ENCODE measurements around the gene SPECC1L. TPM values are rescaled to one million over a fixed set of nuclear protein-coding genes. Genes with fewer than 3 reads are reported as not detected.
"Not testable (repeated sequence)": the region's sequence is repeated elsewhere in the genome, so short reads cannot be mapped to it uniquely, and the experiment has no call there.

The SPECC1L gene
- polyA plus RNA-seq, 4 donors, result 6.0 to 29.9 (median 9.9) TPM

DNA sequence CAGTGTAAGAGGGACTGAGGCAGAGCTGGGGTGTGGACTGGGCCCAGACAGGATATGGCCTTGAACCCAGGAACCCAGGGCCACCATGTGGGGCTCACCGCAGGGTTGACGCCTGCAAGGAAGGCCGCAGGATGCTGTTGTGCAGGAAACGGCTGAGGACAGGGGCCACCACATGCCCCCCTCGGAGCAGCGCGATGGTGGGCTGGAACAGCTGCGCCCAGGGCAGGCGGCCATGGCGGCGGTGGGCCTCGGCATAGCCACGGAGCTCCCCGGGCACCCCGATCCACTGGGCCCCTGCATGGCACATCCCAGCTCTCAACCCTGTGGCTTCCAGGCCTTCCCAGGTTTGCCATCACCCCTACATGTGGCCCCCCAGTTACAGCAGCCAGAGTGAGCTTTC is 37.9 kb upstream of the SPECC1L start:
- WGBS, 3 donors, result 94 to 98% (median 97%) methylated on average over 15 of the region's 15 CpGs
- FAIRE-seq, result no peak
- H3K36me3 ChIP-seq (ENCODE audit: control insufficient read depth in 3 of 3, insufficient read depth in 2 of 3, low read depth in 1 of 3, low read length in 3 of 3), result no peaks in the 10 kb centered on the region

DNA sequence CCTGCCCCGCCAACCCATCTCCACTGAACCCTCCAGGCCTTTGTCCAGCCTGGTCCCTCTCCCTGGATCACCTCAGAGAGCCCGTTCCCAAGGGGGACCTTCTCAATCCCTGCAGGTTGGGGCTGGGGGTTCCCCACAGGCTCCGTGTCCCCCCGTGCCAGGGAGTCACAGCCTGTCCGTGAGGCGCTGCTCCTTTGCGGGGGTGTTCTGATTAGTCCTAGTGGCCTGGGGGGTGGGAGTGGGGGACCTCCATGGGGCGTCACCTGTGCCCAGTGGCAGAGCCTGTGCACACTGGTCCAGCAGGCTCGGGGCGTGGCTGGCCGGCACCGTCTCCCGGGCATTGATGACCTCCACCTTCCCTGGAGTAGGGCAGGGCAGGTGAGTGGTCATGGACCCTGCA is 37.4 kb upstream of the SPECC1L start:
- Histone ChIP-seq H3K27me3 (ENCODE audit: control insufficient read depth in 3 of 3, insufficient read depth in 3 of 3, low read length in 3 of 3) (no peaks in the 10 kb centered on the region), H3K4me3 (ENCODE audit: low read depth in 1 of 3, low read length in 3 of 3) (no peak overlapping the region), H3K27ac (ENCODE audit: low read depth in 1 of 3, low read length in 2 of 3) (no peak overlapping the region), H3K9me3 (ENCODE audit: control insufficient read depth in 2 of 2, insufficient read depth in 1 of 2, low read depth in 1 of 2, low read length in 1 of 2) (no peaks in the 10 kb centered on the region), H3K4me1 (ENCODE audit: control insufficient read depth in 3 of 3, insufficient read depth in 2 of 3, low read depth in 1 of 3, low read length in 2 of 3) (no peaks in the 10 kb centered on the region), H3K36me3 (ENCODE audit: control insufficient read depth in 3 of 3, insufficient read depth in 2 of 3, low read depth in 1 of 3, low read length in 3 of 3) (no peaks in the 10 kb centered on the region)
- WGBS, 3 donors, result 76 to 92% (median 88%) methylated on average over 13 of the region's 13 CpGs
- FAIRE-seq (no peak), DNase-seq (no peak)

More for the DNA sequence above, 37.9 kb upstream of the SPECC1L start:
- DNase-seq, result no peak
- Histone ChIP-seq H3K4me1 (ENCODE audit: control insufficient read depth in 3 of 3, insufficient read depth in 2 of 3, low read depth in 1 of 3, low read length in 2 of 3) (no peaks in the 10 kb centered on the region), H3K27me3 (ENCODE audit: control insufficient read depth in 3 of 3, insufficient read depth in 3 of 3, low read length in 3 of 3) (no peaks in the 10 kb centered on the region), H3K4me3 (ENCODE audit: low read depth in 1 of 3, low read length in 3 of 3) (no peak overlapping the region), H3K9me3 (ENCODE audit: control insufficient read depth in 2 of 2, insufficient read depth in 1 of 2, low read depth in 1 of 2, low read length in 1 of 2) (no peaks in the 10 kb centered on the region), H3K27ac (ENCODE audit: low read depth in 1 of 3, low read length in 2 of 3) (no peak overlapping the region)

DNA sequence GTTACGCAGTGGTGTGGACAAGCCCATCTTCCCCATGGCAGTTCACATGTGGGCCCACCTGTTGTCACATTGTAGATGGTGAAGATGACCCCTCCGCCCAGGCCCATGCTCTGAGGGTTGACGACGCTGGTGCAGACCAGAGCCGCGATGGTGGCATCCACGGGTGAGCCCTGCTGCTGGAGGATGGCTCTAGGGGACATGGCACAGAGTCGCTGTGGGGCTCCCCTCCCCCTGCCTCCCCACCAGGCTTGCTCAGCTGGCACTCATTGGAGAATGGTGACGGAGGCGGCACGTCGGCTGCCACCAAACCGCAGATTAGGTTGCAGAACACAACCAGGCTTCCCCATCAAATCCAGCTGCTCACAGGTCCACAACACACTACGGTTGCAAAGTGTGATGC is 36.8 kb upstream of the SPECC1L start:
- 89 to 94% (median 94%) methylated on average over 14 of the region's 14 CpGs for WGBS, 3 donors
- Histone ChIP-seq H3K27me3 (ENCODE audit: control insufficient read depth in 3 of 3, insufficient read depth in 3 of 3, low read length in 3 of 3) (no peaks in the 10 kb centered on the region), H3K4me1 (ENCODE audit: control insufficient read depth in 3 of 3, insufficient read depth in 2 of 3, low read depth in 1 of 3, low read length in 2 of 3) (no peaks in the 10 kb centered on the region), H3K36me3 (ENCODE audit: control insufficient read depth in 3 of 3, insufficient read depth in 2 of 3, low read depth in 1 of 3, low read length in 3 of 3) (no peaks in the 10 kb centered on the region), H3K27ac (ENCODE audit: low read depth in 1 of 3, low read length in 2 of 3) (no peak overlapping the region), H3K9me3 (ENCODE audit: control insufficient read depth in 2 of 2, insufficient read depth in 1 of 2, low read depth in 1 of 2, low read length in 1 of 2) (no peaks in the 10 kb centered on the region), H3K4me3 (ENCODE audit: low read depth in 1 of 3, low read length in 3 of 3) (no peak overlapping the region)
- no peak for DNase-seq
- no peak for FAIRE-seq

DNA sequence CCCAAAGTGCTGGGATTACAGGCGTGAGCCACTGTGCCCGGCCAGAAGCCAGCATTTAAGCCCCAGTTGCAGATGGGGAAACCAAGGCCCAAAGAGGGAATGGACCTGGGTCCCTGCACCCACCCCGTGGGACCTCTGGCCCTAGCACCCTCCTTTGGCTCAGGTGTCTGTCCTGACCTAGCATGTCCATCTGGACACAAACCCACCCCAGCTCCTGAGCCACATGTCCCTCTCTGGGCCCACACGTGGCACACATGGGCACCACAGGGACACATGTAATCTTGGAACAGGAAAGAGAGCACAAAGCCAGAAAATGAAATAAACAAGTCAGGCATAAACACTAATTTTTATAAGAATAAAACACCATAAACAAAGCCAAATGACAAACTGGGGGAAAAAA is 35.3 kb upstream of the SPECC1L start:
- H3K27me3 ChIP-seq (ENCODE audit: control insufficient read depth in 3 of 3, insufficient read depth in 3 of 3, low read length in 3 of 3), result no peaks in the 10 kb centered on the region
- FAIRE-seq (no peak), DNase-seq (no peak)
- H3K4me1 ChIP-seq (ENCODE audit: control insufficient read depth in 3 of 3, insufficient read depth in 2 of 3, low read depth in 1 of 3, low read length in 2 of 3), result no peaks in the 10 kb centered on the region
- no peak overlapping the region for H3K4me3 ChIP-seq (ENCODE audit: low read depth in 1 of 3, low read length in 3 of 3)
- 84 to 90% (median 88%) methylated on average over 4 of the region's 4 CpGs for WGBS, 3 donors
- no peaks in the 10 kb centered on the region for H3K9me3 ChIP-seq (ENCODE audit: control insufficient read depth in 2 of 2, insufficient read depth in 1 of 2, low read depth in 1 of 2, low read length in 1 of 2)
- no peaks in the 10 kb centered on the region for H3K36me3 ChIP-seq (ENCODE audit: control insufficient read depth in 3 of 3, insufficient read depth in 2 of 3, low read depth in 1 of 3, low read length in 3 of 3)
- H3K27ac ChIP-seq (ENCODE audit: low read depth in 1 of 3, low read length in 2 of 3), result no peak overlapping the region

DNA sequence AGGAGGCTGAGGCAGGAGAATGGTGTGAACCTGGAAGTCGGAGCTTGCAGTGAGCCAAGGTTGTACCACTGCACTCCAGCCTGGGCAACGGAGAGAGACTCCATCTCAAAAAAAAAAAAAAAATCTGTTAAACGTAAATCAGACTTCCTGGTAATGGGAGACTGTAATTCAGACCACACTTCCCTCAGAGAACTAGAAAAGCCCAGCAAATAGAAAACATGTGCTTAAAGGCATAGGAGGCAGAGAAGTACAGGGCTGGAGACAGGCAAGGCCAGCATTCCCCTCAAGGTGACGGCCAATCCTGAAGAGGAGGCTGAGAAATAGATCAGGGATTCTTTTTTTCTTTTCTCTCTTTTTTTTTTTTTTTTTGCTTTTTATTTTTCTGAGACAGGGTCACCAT is 34.0 kb upstream of the SPECC1L start:
- no peaks in the 10 kb centered on the region for H3K9me3 ChIP-seq (ENCODE audit: control insufficient read depth in 2 of 2, insufficient read depth in 1 of 2, low read depth in 1 of 2, low read length in 1 of 2)
- DNase-seq, result no peak
- H3K27ac ChIP-seq (ENCODE audit: low read depth in 1 of 3, low read length in 2 of 3), result no peak overlapping the region
- 71 to 78% (median 78%) methylated on average over 4 of the region's 4 CpGs for WGBS, 3 donors
- no peaks in the 10 kb centered on the region for H3K36me3 ChIP-seq (ENCODE audit: control insufficient read depth in 3 of 3, insufficient read depth in 2 of 3, low read depth in 1 of 3, low read length in 3 of 3)
- H3K4me1 ChIP-seq (ENCODE audit: control insufficient read depth in 3 of 3, insufficient read depth in 2 of 3, low read depth in 1 of 3, low read length in 2 of 3), result no peaks in the 10 kb centered on the region
- H3K4me3 ChIP-seq (ENCODE audit: low read depth in 1 of 3, low read length in 3 of 3), result no peak overlapping the region
- FAIRE-seq, result no peak
- no peaks in the 10 kb centered on the region for H3K27me3 ChIP-seq (ENCODE audit: control insufficient read depth in 3 of 3, insufficient read depth in 3 of 3, low read length in 3 of 3)

DNA sequence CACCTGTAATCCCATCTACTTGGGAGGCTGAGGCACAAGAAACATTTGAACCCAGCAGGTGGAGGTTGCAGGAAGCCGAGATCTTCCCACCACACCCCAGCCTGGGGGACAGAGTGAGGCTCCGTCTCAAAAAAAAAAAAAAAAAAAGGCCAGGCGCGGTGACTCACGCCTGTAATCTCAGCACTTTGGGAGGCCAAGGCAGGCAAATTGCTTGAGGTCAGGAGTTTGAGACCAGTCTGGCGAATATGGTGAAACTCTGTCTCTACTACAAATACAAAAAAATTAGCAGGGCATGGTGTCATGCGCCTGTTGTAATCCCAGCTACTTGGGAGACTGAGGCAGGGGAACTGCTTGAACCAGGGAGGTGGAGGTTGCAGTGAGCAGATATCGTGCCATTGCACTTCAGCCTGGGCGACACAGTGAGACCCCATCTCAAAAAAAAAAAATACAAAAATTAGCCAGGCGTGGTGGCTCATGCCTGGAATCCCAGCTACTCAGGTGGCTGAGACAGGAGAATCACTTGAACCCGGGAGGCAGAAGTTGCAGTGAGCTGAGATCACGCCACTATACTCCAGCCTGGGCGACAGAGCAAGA is 32.4 kb upstream of the SPECC1L start:
- H3K36me3 ChIP-seq (ENCODE audit: control insufficient read depth in 3 of 3, insufficient read depth in 2 of 3, low read depth in 1 of 3, low read length in 3 of 3); H3K4me1 ChIP-seq (ENCODE audit: control insufficient read depth in 3 of 3, insufficient read depth in 2 of 3, low read depth in 1 of 3, low read length in 2 of 3); H3K27ac ChIP-seq (ENCODE audit: low read depth in 1 of 3, low read length in 2 of 3); FAIRE-seq; H3K9me3 ChIP-seq (ENCODE audit: control insufficient read depth in 2 of 2, insufficient read depth in 1 of 2, low read depth in 1 of 2, low read length in 1 of 2); H3K27me3 ChIP-seq (ENCODE audit: control insufficient read depth in 3 of 3, insufficient read depth in 3 of 3, low read length in 3 of 3); DNase-seq; H3K4me3 ChIP-seq (ENCODE audit: low read depth in 1 of 3, low read length in 3 of 3): not testable (repeated sequence)
- WGBS, 3 donors, result 89 to 91% (median 91%) methylated on average over 12 to 13 of the region's 13 CpGs

DNA sequence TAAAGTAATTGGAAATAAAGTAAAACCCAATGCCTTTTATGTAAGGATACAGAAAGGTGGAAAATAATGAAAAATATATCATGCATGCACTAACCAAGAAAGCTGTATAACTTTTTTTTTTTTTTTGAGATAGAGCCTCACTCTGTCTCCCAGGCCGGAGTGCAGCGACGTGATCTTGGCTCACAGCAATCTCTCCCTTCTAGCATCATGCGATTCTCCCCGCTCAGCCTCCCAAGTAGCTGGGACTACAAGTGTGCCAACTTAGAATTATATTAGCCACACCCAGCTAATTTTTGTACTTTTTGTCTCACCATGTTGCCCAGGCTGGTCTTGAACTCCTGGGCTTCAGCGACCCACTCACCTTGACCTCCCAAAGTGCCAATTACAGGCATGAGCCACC is 30.2 kb upstream of the SPECC1L start:
- no peak overlapping the region for H3K4me3 ChIP-seq (ENCODE audit: low read depth in 1 of 3, low read length in 3 of 3)
- no peaks in the 10 kb centered on the region for H3K36me3 ChIP-seq (ENCODE audit: control insufficient read depth in 3 of 3, insufficient read depth in 2 of 3, low read depth in 1 of 3, low read length in 3 of 3)
- H3K4me1 ChIP-seq (ENCODE audit: control insufficient read depth in 3 of 3, insufficient read depth in 2 of 3, low read depth in 1 of 3, low read length in 2 of 3), result peaks cover 0 to 6% (median 0%) of the 10 kb centered on the region in 3 donors
- H3K27ac ChIP-seq (ENCODE audit: low read depth in 1 of 3, low read length in 2 of 3), result no peak overlapping the region
- 89 to 92% (median 90%) methylated on average over 6 of the region's 6 CpGs for WGBS, 3 donors
- DNase-seq (no peak), FAIRE-seq (no peak)
- H3K9me3 ChIP-seq (ENCODE audit: control insufficient read depth in 2 of 2, insufficient read depth in 1 of 2, low read depth in 1 of 2, low read length in 1 of 2), result no peaks in the 10 kb centered on the region
- no peaks in the 10 kb centered on the region for H3K27me3 ChIP-seq (ENCODE audit: control insufficient read depth in 3 of 3, insufficient read depth in 3 of 3, low read length in 3 of 3)

DNA sequence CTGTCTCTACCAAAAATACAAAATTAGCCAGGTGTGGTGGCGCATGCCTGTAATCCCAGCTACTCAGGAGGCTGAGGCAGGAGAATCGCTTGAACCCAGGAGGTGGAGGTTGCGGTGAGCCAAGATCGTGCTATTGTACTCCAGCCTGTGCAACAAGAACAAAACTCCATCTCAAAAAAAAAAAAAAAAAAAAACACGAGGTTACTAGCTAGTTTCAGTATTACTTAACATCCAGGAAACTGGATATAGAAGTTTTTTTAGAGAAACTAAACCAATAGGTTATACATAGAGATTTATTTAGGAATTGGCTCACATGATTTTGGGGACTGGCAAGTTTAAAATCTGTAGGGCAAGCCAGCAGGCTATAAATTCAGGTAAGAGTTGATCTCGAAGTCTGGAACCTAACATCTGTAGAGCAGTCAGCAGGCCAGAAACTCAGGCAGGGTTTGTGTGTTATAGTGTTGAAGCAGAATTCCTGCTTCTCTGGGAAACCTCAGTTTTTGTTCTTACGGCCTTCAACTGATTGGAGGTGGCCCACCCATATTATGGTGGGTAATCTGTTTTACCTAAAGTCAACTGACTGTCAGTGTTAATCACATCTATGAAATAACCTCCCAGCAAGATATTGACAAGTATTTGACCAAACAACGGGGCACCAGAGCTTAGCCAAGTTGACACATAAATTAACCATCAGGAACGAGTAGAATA is 29.5 kb upstream of the SPECC1L start:
- not testable (repeated sequence) for H3K9me3 ChIP-seq (ENCODE audit: control insufficient read depth in 2 of 2, insufficient read depth in 1 of 2, low read depth in 1 of 2, low read length in 1 of 2); H3K27me3 ChIP-seq (ENCODE audit: control insufficient read depth in 3 of 3, insufficient read depth in 3 of 3, low read length in 3 of 3); H3K4me3 ChIP-seq (ENCODE audit: low read depth in 1 of 3, low read length in 3 of 3); FAIRE-seq; H3K4me1 ChIP-seq (ENCODE audit: control insufficient read depth in 3 of 3, insufficient read depth in 2 of 3, low read depth in 1 of 3, low read length in 2 of 3); H3K36me3 ChIP-seq (ENCODE audit: control insufficient read depth in 3 of 3, insufficient read depth in 2 of 3, low read depth in 1 of 3, low read length in 3 of 3); DNase-seq
- peak overlapping the region in 1 of 3 donors; percentile 10 for H3K27ac ChIP-seq (ENCODE audit: low read depth in 1 of 3, low read length in 2 of 3)
- 76 to 79% (median 78%) methylated on average over 9 of the region's 9 CpGs for WGBS, 3 donors

DNA sequence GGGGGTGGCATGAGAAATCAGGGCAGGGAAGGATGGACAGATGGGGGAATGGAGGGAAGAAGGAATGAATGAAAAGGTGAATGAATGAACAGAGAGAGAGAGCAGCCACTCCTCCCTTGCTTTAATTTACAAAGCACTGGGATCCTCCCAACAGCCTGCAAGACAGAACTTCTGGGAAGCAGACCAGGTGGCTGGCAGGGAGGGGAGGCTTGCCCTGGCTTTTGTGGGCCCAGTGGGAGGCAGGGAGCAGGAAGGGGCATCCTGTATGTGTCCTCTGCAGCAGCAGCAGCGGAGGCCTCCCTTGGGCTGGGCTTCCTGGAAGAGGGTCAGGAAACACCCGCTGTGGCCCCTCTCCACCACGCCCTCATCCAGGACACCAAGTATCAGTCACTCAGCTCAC is 27.2 kb upstream of the SPECC1L start:
- DNase-seq; FAIRE-seq; H3K36me3 ChIP-seq (ENCODE audit: control insufficient read depth in 3 of 3, insufficient read depth in 2 of 3, low read depth in 1 of 3, low read length in 3 of 3); H3K4me3 ChIP-seq (ENCODE audit: low read depth in 1 of 3, low read length in 3 of 3); H3K27me3 ChIP-seq (ENCODE audit: control insufficient read depth in 3 of 3, insufficient read depth in 3 of 3, low read length in 3 of 3); H3K9me3 ChIP-seq (ENCODE audit: control insufficient read depth in 2 of 2, insufficient read depth in 1 of 2, low read depth in 1 of 2, low read length in 1 of 2): not testable (repeated sequence)
- 51 to 83% (median 64%) methylated on average over 1 to 3 of the region's 3 CpGs for WGBS, 3 donors
- Histone ChIP-seq H3K27ac (ENCODE audit: low read depth in 1 of 3, low read length in 2 of 3) (peak overlapping the region in 2 of 3 donors; percentile 22 to 56), H3K4me1 (ENCODE audit: control insufficient read depth in 3 of 3, insufficient read depth in 2 of 3, low read depth in 1 of 3, low read length in 2 of 3) (peaks cover 0 to 18% (median 0%) of the 10 kb centered on the region in 3 donors)

Data from small intestine (tissue), 7 donors.